Liver (tissue), 3 donors: ENCODE results near the gene MPRIP.

Source experiments
- CTCF ChIP-seq: fragments of 150-350 bp; IDR thresholded peaks from 2 replicates; pipeline ENCODE4 v1.5.1; 2017; ENCODE audit warnings: improper control_type of control experiment, low read depth, low read length; ENCODE audit not compliant: missing input control
- EGR1 ChIP-seq, 2 donors: IDR thresholded peaks; 2 replicates each; pipeline ENCODE4 v1.6.1; 2016 to 2018; ENCODE audit warnings: antibody characterized with exemption in 2 of 2, low read depth in 2 of 2
- JUND ChIP-seq, 2 donors: IDR thresholded peaks; 2 replicates each; pipeline ENCODE4 v1.6.1; 2016; ENCODE audit warnings: antibody characterized with exemption in 2 of 2
- MAX ChIP-seq: IDR thresholded peaks from 2 replicates; pipeline ENCODE4 v1.6.1; 2016; ENCODE audit warnings: antibody characterized with exemption
- RAD21 ChIP-seq, 2 donors: IDR thresholded peaks; 2 replicates each; pipeline ENCODE4 v1.6.1; 2016; ENCODE audit warnings: antibody characterized with exemption in 2 of 2, mild to moderate bottlenecking in 2 of 2
- REST ChIP-seq: IDR thresholded peaks from 2 replicates; pipeline ENCODE4 v1.6.1; 2016; ENCODE audit warnings: antibody characterized with exemption, mild to moderate bottlenecking
- RXRA ChIP-seq, 2 donors: IDR thresholded peaks; 2 replicates each; pipeline ENCODE4 v1.6.1; 2017 to 2018; ENCODE audit warnings: antibody characterized with exemption in 2 of 2, mild to moderate bottlenecking in 1 of 2
- SP1 ChIP-seq: IDR thresholded peaks from 2 replicates; pipeline ENCODE4 v1.6.1; 2018; ENCODE audit warnings: antibody characterized with exemption, mild to moderate bottlenecking
- TAF1 ChIP-seq: conservative IDR thresholded peaks from 2 replicates; pipeline ENCODE4 v1.6.1; 2016; ENCODE audit warnings: antibody characterized with exemption, mild to moderate bottlenecking
- YY1 ChIP-seq: IDR thresholded peaks from 2 replicates; pipeline ENCODE4 v1.6.1; 2016; ENCODE audit warnings: antibody characterized with exemption, mild to moderate bottlenecking
- donor health status: healthy.
- donor health status: healthy.

- no peak for TF ChIP-seq CTCF
- no peak for TF ChIP-seq JUND (IDR thresholded peaks at IDR 0.05)
- TF ChIP-seq REST, result no peak
- TF ChIP-seq MAX, result no peak
- no peak for TF ChIP-seq TAF1
- TF ChIP-seq SP1, result no peak
- no peak for TF ChIP-seq RAD21 (IDR thresholded peaks at IDR 0.05)
- TF ChIP-seq EGR1 (IDR thresholded peaks at IDR 0.05; ENCODE audit: low read depth in 2 of 2), result no peak
- no peak for TF ChIP-seq RXRA (IDR thresholded peaks at IDR 0.05)
- TF ChIP-seq YY1, result no peak
Measured at GRCh38 chr17:17079336-17079735, 37.1 kb downstream of the MPRIP start.
